Measurements from ENCODE around the gene SLC26A2.
"Not testable (repeated sequence)": the region's sequence is repeated elsewhere in the genome, so short reads cannot be mapped to it uniquely, and the experiment has no call there.

SLC26A2 gene

DNA sequence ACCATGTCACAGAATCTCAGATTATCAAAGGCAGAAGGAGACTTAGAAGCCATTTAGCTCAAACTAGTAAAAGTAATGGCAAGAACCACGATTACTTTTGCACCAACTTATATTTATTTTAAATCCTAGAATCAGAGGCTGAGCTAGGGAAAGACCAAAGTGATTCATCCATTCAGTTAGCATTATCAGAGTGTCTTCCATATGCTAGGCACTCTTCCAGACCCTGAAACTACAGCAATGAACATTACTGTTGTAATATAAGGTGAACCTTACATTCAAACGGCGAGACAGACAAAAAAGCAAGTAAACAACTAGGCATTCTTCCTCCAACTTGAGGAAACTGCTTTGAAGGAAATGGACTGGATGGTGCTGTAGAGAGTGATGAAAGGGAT lies 23.9 kb upstream of the SLC26A2 start:
- no peak for DNase-seq (ENCODE audit: low read depth, low spot score)

- DNase-seq (ENCODE audit: low read depth, low spot score) = no peak
These were observed 22.9 kb upstream of the SLC26A2 start for GRCh38 chr5:149937610-149938009.

DNA sequence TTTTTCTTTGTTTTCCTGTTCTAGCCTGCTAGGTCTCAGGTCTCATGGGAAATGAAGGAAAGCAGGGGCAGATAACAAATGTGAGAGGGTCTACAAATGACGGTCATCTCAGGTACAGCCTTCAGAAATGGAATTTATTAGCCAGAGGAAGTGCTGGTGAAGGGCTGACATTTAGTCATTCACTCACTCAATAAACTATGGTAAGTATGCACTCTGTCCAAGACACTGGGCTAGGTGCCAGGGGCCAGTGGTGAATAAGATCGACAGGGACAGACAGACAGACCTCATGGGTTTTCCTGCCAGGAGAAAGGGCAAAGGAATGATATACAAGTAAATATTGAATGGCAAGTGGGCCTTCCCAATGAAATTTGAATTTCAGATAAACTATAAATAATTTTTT lies 22.3 kb upstream of the SLC26A2 start:
- DNase-seq (ENCODE audit: low read depth, low spot score) = no peak

DNA sequence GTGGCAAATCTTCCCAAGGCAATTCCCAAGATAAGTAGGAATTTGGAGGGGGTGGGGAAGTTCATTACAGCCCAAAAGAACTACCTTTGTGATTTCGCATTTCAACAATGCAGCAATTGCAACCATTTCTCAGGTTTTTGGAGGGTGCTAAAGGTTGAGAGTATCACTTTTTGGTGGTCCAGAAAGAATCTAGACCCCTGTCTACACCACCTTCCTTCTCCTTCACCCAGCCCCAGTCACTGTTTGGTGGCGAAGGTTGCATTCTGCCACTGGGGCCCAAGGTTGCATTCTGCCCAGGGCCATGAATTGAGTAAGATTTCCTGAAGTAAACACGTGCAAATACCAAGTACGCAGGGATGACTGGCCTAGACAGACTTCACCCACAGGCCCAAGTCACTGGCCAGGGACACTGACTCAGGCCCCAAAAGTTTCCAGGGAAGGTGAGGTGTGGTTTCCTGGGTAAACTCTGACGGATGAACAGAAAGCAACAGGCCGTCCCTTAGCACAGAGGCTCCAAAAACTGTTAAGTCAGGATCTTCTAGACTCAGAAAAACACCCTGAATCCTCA lies 21.7 kb upstream of the SLC26A2 start:
- DNase-seq (ENCODE audit: low read depth, low spot score) = no peak

- DNase-seq (ENCODE audit: low read depth, low spot score) = no peak
These were observed 21.0 kb upstream of the SLC26A2 start for GRCh38 chr5:149939546-149939945.

DNA sequence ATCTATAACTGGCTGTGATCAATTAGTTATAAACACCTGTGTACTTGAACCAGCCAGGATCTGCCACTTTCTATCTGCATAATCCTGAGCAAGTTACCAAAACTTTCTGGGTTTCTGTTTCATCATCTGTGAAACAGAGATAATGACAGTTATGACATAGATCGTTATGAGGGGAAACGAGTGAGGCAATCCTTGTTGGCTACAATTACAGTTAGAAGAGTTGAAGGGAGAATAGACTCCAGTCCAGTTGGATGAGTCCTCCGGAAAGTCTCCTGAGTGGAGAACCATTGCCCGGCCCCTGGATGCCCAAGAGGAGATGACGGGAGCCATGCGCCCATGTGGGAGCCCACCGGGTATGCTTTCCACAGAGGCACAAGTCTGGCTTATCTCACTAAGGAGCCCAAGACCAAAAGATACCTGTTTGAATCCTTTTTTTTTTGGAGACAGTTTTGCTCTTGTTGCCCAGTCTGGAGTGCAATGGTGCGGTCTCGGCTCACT lies 20.4 kb upstream of the SLC26A2 start:
- DNase-seq (ENCODE audit: low read depth, low spot score) = no peak

GRCh38 chr5:149940941-149941644 lies 19.5 kb upstream of the SLC26A2 start:
- DNase-seq (ENCODE audit: low read depth, low spot score) = no peak

- no peak for DNase-seq (ENCODE audit: low read depth, low spot score)
These were observed 18.8 kb upstream of the SLC26A2 start for GRCh38 chr5:149941795-149942194.

- no peak for DNase-seq (ENCODE audit: low read depth, low spot score)
These were observed 18.4 kb upstream of the SLC26A2 start for GRCh38 chr5:149942199-149942598.

DNA sequence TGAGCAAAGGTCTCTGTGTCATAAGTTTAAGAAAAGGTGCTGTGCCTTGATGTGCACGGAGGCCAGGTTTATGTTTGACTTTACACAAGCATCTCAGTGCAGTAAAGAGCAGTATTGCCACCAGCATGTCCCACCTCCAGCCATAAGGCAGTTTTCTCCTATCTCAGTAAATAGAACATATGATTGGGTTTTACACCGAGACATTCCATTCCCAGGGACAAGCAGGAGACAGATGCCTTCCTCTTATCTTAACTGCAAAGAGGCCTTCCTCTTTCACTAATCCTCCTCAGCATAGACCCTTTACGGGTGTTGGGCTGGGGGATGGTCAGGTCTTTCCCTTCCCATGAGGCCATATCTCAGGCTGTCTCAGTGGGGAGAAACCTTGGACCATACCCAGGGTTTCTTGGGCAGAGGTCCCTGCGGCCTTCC lies 17.8 kb upstream of the SLC26A2 start:
- DNase-seq (ENCODE audit: low read depth, low spot score) = not testable (repeated sequence)

DNA sequence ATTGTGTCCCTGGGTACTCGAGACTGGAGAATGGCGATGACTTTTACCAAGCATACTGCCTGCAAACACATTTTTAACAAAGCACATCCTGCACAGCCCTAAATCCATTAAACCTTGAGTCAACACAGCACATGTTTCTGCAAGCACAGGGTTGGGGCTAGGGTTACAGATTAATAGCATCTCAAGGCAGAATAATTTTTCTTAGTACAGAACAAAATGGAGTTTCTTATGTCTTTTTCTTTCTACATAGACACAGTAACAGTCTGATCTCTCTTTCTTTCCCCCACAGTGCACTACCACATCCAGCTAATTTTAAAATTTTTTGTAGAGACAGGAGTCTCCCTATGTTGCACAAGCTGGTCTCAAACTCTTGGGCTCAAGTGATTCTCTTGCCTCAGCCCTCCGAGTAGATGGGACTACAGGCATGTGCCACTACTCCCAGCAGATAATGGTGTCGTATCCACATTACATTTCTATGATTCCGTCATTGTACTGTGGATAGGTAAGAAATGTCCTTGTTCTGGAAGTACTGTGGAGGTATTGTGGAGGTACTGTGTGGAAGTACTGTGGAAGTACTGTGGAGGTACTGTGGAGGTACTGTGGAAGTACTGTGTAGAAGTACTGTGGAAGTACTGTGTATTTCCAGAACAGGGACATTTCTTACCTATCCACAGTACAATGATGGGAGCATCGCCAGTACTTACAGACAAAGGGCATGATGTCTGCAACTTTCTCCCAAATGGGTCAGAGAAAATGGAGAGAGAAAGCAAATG lies 17.2 kb upstream of the SLC26A2 start:
- not testable (repeated sequence) for DNase-seq (ENCODE audit: low read depth, low spot score)

- no peak for DNase-seq (ENCODE audit: low read depth, low spot score)
These were observed 15.9 kb upstream of the SLC26A2 start, which contains the start of gene PDE6A for GRCh38 chr5:149944666-149945065. TSS of gene PDE6A (minus strand) at chr5:149944793. CDS start at chr5:149944673, 120 bp downstream.

DNA sequence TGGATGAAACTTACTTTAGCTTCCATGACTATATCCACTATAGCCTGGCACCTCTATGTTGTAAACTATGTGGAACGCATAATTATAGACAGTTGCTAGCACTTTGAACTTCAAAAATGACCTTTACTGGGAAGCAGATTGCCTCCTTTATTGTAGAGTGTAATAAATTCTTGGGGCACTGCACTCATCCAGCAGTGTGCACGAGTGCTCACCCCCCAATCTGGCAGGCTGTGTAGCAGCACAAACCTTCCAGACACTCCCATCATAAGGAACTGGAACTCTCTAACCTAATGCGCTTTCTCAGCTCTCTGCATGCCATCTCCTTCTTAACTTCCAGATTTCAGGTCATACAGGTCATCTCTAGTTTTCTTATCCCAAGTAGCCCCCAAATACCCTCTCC lies 14.4 kb upstream of the SLC26A2 start:
- DNase-seq (ENCODE audit: low read depth, low spot score) = no peak

GRCh38 chr5:149948993-149949392 lies 11.6 kb upstream of the SLC26A2 start:
- no peak for DNase-seq (ENCODE audit: low read depth, low spot score)

- no peak for DNase-seq (ENCODE audit: low read depth, low spot score)
These were observed 9.3 kb upstream of the SLC26A2 start for GRCh38 chr5:149951138-149951749.

- no peak for DNase-seq (ENCODE audit: low read depth, low spot score)
These were observed 7.0 kb upstream of the SLC26A2 start for GRCh38 chr5:149953436-149954121.

GRCh38 chr5:149954798-149955197 lies 5.8 kb upstream of the SLC26A2 start:
- DNase-seq (ENCODE audit: low read depth, low spot score) = no peak

DNA sequence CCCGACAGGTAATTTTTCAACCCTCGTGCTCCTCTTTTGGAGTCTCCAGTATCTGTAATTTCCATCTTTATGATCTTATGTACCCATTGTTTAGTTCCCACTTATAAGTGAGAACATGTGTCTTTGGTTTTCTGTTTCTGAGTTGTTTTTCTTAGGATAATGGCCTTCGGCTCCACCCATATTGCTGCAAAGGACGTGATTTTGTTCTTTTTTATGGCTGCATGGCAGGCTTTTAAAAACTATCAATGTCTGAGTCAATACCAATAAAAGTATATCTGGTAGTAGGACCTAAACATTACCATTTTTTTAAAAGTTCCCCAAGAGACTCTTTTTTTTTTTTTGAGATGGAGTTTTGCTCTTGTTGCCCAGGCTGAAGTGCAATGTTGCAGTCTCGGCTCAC lies 3.9 kb upstream of the SLC26A2 start:
- DNase-seq (ENCODE audit: low read depth, low spot score) = no peak

DNA sequence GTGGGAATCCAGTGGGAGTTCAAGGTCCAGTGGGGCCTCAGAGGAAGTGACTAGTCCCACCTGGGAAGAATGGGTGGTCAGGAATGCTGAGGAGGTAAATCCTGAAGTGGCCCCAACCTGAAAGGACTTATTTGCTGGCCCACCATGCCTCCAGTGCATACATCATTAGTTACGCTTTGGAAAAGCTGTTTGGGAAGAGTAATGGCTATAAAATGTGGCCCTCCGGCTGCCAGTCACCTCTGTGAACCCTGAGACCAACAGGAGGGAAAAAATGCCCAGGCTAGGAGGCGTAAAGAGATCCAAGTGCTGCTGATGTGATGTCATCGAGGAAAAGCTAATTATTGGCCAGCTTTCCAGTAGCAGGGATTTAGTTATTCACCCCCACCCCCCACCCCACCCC lies 2.7 kb upstream of the SLC26A2 start:
- no peak for DNase-seq (ENCODE audit: low read depth, low spot score)

DNA sequence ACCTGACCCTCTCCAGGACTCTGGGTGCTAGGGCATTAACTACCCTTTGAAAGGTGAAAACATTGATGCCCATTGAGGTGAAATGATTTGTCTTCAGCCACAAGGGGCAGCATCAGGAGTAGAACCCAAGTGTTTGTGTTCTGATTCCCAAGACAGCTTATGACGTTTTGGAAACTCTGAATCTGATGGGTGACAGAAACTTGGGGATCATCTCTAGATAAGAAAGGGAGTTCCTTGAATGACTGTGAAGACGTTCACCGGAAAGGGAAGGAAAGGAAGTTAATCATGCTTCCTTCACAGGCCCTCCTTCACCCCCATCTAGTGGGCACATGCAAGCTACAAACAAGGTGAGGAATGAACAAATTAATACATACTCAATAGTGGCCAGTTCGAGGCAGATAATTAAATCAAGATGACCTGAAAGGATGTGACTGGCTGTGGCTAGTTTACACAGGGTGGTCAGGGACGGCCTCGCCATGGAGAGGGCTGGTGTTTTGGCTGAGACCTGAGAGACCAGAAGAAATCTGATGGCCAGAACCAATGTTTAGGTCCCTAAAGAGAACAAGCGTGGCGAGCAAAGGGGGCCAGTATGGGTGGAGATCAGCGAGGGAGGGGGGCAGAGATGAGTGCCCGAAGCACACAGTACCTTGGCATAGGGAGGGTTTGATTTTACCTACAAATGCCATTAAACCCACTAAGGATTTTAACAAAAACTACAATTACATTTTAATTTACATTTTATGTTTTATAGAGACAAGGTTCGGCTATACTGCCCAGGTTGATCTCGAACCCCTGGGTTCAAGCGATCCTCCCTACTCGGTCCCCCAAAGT lies 937 bp upstream of the SLC26A2 start:
- DNase-seq (ENCODE audit: low read depth, low spot score) = no peak
